Hepatocyte (in vitro differentiated cells): ENCODE results near the gene SORCS2.

ENCODE experiments used
- EZH2 ChIP-seq: fragments of 200-600 bp; sonication (generic); IDR thresholded peaks from 2 replicates; pipeline ENCODE4 v1.6.1; 2016; ENCODE audit warnings: antibody characterized with exemption, mild to moderate bottlenecking, borderline replicate concordance
- TF ChIP-seq, protein P1 (sequence below): fragments of 200-600 bp; sonication (generic); IDR thresholded peaks from 2 replicates; pipeline ENCODE4 v1.5.1; 2016; ENCODE audit warnings: antibody characterized with exemption, mild to moderate bottlenecking; ENCODE audit not compliant: poor library complexity

DNA sequence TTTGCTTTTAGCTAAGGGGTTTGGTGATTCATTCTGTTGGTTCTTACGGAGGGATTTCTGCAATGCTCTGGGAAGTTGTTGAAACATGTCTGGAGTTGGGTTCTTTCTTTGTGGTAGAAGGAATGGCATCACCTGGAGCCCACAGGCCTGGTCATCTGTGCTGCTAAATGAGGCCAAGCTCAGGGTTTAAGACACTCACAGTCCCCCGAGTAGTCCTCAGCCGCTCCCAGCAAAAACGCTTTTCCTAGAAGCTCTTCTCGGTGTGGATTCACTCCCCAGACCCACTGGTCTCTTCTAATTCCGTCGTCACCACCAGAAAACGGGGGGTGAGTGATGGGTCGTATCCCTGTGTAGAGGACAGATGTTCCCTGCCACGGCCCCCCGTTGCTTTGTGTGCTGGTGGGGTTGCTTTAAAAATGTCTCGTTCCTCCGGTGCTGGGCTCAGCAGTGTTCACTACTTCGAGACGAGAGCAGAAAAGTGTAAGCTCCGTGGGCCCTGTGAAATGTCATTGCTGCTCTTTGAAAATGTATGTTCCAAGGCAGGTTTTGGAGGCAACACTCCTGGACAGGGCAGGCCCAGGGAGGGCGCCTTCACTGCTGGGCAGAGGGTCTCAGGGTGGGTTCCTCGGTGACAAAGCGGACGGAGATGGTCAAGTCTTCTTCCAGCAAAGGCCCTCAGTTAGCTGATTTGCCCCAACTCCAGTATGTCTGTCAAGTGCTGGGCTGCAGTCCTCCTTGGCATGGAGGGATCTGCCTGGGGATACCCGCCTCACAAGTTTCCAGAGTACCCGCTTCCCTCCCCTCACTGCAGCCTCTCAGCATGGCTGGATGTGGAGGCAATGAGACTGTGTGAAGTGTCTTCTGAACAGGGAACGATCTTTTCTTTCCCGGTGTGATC is 205.1 kb downstream of the SORCS2 start:
- no peak for TF ChIP-seq EZH2
- TF ChIP-seq, protein P1, sequence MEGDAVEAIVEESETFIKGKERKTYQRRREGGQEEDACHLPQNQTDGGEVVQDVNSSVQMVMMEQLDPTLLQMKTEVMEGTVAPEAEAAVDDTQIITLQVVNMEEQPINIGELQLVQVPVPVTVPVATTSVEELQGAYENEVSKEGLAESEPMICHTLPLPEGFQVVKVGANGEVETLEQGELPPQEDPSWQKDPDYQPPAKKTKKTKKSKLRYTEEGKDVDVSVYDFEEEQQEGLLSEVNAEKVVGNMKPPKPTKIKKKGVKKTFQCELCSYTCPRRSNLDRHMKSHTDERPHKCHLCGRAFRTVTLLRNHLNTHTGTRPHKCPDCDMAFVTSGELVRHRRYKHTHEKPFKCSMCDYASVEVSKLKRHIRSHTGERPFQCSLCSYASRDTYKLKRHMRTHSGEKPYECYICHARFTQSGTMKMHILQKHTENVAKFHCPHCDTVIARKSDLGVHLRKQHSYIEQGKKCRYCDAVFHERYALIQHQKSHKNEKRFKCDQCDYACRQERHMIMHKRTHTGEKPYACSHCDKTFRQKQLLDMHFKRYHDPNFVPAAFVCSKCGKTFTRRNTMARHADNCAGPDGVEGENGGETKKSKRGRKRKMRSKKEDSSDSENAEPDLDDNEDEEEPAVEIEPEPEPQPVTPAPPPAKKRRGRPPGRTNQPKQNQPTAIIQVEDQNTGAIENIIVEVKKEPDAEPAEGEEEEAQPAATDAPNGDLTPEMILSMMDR = no peak
